ENCODE data around the gene ZKSCAN5.
"Not testable (repeated sequence)": the region's sequence is repeated elsewhere in the genome, so short reads cannot be mapped to it uniquely, and the experiment has no call there.

The ZKSCAN5 gene

GRCh38 chr7:99478464-99479440 lies 25.7 kb upstream of the ZKSCAN5 start:
- H3K36me3 Mint-ChIP-seq (ENCODE audit: low read depth) = peaks cover 21% of the 10 kb centered on the region
- H3K27ac Mint-ChIP-seq = peak overlapping the region; percentile 22
- DNase-seq = no peak
- no peaks in the 10 kb centered on the region for H3K9me3 Mint-ChIP-seq
- peaks cover 29% of the 10 kb centered on the region for H3K4me1 Mint-ChIP-seq
- ATAC-seq = peak; percentile 24
- H3K4me3 Mint-ChIP-seq = no peak overlapping the region
- no peaks in the 10 kb centered on the region for H3K27me3 Mint-ChIP-seq

- ATAC-seq (no peak), DNase-seq (no peak)
- Mint-ChIP-seq H3K4me1 (no peaks in the 10 kb centered on the region), H3K27me3 (no peaks in the 10 kb centered on the region), H3K4me3 (no peak overlapping the region), H3K27ac (no peak overlapping the region), H3K9me3 (no peaks in the 10 kb centered on the region), H3K36me3 (ENCODE audit: low read depth) (peaks cover 36% of the 10 kb centered on the region)
Measured at GRCh38 chr7:99485094-99485493, 19.4 kb upstream of the ZKSCAN5 start.

- H3K9me3 Mint-ChIP-seq = peaks cover 14% of the 10 kb centered on the region
- H3K27me3 Mint-ChIP-seq = no peaks in the 10 kb centered on the region
- no peak overlapping the region for H3K4me3 Mint-ChIP-seq
- peaks cover 50% of the 10 kb centered on the region for H3K36me3 Mint-ChIP-seq (ENCODE audit: low read depth)
- no peak overlapping the region for H3K27ac Mint-ChIP-seq
- DNase-seq = no peak
- no peaks in the 10 kb centered on the region for H3K4me1 Mint-ChIP-seq
- no peak for ATAC-seq
Measured at GRCh38 chr7:99489235-99489634, 15.2 kb upstream of the ZKSCAN5 start.

DNA sequence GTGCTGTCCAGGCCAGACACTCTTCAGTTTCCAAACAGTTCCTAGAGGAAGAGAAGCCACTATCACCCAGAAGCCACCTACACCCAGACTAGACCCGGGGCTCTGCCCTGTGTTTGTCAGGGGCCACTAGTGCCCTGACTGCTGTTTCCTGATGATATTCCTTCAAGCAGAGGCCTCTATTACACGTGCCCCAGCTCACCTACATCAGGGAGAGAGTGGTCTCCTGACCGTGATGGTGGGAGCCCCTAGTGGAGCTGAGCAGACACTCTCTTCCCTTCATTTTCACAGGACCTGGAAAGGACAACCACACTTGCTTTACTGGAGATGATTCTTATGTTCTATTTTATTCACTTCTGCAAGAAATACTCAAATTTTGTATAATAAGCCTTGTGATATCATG lies 13.6 kb upstream of the ZKSCAN5 start:
- Mint-ChIP-seq H3K9me3 (peaks cover 16% of the 10 kb centered on the region), H3K36me3 (ENCODE audit: low read depth) (peaks cover 60% of the 10 kb centered on the region)
- ATAC-seq = no peak

DNA sequence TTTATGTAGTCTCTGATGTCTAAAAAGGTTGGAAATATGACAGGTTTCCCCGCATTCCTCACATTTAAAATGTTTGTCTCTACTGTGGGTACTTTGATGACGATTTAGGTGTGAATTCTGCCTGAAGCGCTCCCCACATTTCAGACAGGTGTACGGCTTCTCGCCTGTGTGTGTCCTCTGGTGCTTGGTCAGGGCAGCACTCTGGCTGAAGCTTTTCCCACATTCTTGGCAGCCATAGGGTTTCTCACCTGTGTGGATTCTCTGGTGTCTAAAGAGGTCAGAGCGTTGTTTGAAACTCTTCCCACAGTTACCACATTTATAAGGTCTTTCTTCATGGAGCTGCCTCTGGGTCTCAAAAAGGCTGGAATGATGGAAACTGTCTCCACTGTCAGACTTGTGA lies 10.6 kb upstream of the ZKSCAN5 start:
- ATAC-seq (no peak), DNase-seq (no peak)
- Mint-ChIP-seq H3K27ac (no peak overlapping the region), H3K27me3 (no peaks in the 10 kb centered on the region), H3K9me3 (peaks cover 16% of the 10 kb centered on the region), H3K4me3 (no peak overlapping the region), H3K4me1 (peaks cover 15% of the 10 kb centered on the region), H3K36me3 (ENCODE audit: low read depth) (peaks cover 66% of the 10 kb centered on the region)

More for the DNA sequence above, 13.6 kb upstream of the ZKSCAN5 start:
- DNase-seq = no peak
- H3K4me3 Mint-ChIP-seq = no peak overlapping the region
- no peaks in the 10 kb centered on the region for H3K27me3 Mint-ChIP-seq
- H3K4me1 Mint-ChIP-seq = no peaks in the 10 kb centered on the region
- no peak overlapping the region for H3K27ac Mint-ChIP-seq

GRCh38 chr7:99497766-99498545 lies 6.5 kb upstream of the ZKSCAN5 start:
- peaks cover 52% of the 10 kb centered on the region for H3K36me3 Mint-ChIP-seq (ENCODE audit: low read depth)
- H3K4me3 Mint-ChIP-seq = peak overlapping the region; percentile 100
- no peaks in the 10 kb centered on the region for H3K27me3 Mint-ChIP-seq
- peak overlapping the region; percentile 73 for H3K27ac Mint-ChIP-seq
- peaks cover 17% of the 10 kb centered on the region for H3K9me3 Mint-ChIP-seq
- no peak for ATAC-seq
- no peak for DNase-seq
- H3K4me1 Mint-ChIP-seq = peaks cover 28% of the 10 kb centered on the region

DNA sequence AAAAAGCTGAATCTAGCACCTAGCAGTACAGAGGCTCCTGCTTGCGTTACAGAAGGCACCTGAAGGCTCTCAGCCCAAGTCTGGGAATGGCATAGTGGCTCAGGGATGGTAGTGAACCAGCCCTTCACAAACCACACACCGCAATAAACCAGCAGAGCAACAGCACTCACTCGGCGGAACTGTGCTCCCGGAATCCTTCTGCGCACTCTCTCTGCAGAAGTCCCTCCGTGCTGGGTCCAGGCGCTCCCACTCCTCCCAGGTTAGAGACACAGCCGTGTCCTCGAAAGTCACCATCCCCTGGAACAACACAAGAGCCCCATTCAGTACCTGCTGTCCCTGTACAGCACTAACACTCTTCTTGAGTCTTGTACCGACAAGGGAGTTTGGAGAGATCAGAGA lies 5.9 kb upstream of the ZKSCAN5 start:
- Mint-ChIP-seq H3K27ac (peak overlapping the region; percentile 80), H3K4me1 (peaks cover 30% of the 10 kb centered on the region), H3K9me3 (peaks cover 13% of the 10 kb centered on the region), H3K36me3 (ENCODE audit: low read depth) (peaks cover 46% of the 10 kb centered on the region), H3K4me3 (peak overlapping the region; percentile 100), H3K27me3 (no peaks in the 10 kb centered on the region)
- ATAC-seq (no peak), DNase-seq (no peak)

GRCh38 chr7:99499371-99499720 lies 5.1 kb upstream of the ZKSCAN5 start:
- Mint-ChIP-seq H3K4me3 (peak overlapping the region; percentile 100), H3K36me3 (ENCODE audit: low read depth) (peaks cover 38% of the 10 kb centered on the region), H3K27ac (peak overlapping the region; percentile 100), H3K4me1 (peaks cover 30% of the 10 kb centered on the region), H3K9me3 (peaks cover 5% of the 10 kb centered on the region), H3K27me3 (no peaks in the 10 kb centered on the region)
- ATAC-seq = no peak
- no peak for DNase-seq

- ATAC-seq (peak; percentile 60), DNase-seq (peak; percentile 90)
- Mint-ChIP-seq H3K27ac (peak within 1 kb of the TSS; percentile 100), H3K27me3 (no peaks in the 10 kb centered on the region), H3K36me3 (ENCODE audit: low read depth) (peaks cover 32% of the 10 kb centered on the region), H3K9me3 (peaks cover 4% of the 10 kb centered on the region), H3K4me3 (peak within 1 kb of the TSS; percentile 100), H3K4me1 (peaks cover 32% of the 10 kb centered on the region)
Measured at GRCh38 chr7:99499721-99500636, 4.5 kb upstream of the ZKSCAN5 start, which contains the start of gene ZNF394. ZNF394 (minus strand) TSS chr7:99500281; CDS start chr7:99500093, 188 bp downstream.

DNA sequence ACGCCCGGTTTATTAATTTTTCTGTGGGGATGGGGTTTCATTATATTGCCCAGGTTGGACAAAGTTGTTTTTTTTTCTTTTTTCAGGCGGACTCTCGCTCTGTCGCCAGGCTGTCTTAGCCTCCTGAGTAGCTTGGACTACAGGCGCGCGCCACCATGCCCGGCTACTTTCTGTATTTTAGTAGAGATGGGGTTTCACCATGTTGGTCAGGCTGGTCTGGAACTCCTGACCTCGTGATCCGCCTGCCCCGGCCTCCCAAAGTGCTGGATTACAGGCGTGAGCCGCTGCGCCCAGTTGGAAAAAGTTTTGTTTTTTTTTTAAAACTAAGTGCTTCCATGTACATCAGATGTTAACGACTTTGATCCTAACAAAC lies 3.8 kb upstream of the ZKSCAN5 start:
- Mint-ChIP-seq H3K4me1 (peaks cover 37% of the 10 kb centered on the region), H3K27me3 (no peaks in the 10 kb centered on the region), H3K9me3 (peaks cover 4% of the 10 kb centered on the region), H3K4me3 (peak overlapping the region; percentile 100), H3K27ac (peak overlapping the region; percentile 100), H3K36me3 (ENCODE audit: low read depth) (peaks cover 27% of the 10 kb centered on the region)
- ATAC-seq (no peak), DNase-seq (no peak)

GRCh38 chr7:99501236-99501635 lies 3.2 kb upstream of the ZKSCAN5 start:
- ATAC-seq, H3K9me3 Mint-ChIP-seq, H3K27me3 Mint-ChIP-seq, DNase-seq: not testable (repeated sequence)
- Mint-ChIP-seq H3K4me3 (peak overlapping the region; percentile 100), H3K4me1 (peaks cover 41% of the 10 kb centered on the region), H3K27ac (peak overlapping the region; percentile 100), H3K36me3 (ENCODE audit: low read depth) (peaks cover 23% of the 10 kb centered on the region)

DNA sequence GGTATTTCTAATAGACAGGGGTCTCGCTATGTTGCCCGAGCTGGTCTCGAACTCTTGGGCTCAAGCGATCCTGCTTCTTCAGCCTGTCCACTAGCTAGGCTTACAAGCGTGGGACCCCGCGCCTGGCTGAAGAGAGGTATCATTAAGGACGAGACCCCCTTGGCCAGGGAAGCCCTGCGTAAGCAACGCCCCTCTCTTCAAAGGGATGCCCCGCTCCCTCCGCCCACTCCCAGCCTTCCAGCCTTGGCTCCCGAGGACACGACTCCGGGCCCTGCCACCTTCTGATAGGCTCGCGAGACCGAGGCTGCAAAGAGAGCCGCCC lies 220 bp upstream of the ZKSCAN5 start:
- peaks cover 4% of the 10 kb centered on the region for H3K9me3 Mint-ChIP-seq
- no peaks in the 10 kb centered on the region for H3K27me3 Mint-ChIP-seq
- ATAC-seq (peak; percentile 87), DNase-seq (no peak)
- H3K27ac Mint-ChIP-seq = peak overlapping the region; percentile 97
- peak overlapping the region; percentile 97 for H3K4me3 Mint-ChIP-seq
- H3K4me1 Mint-ChIP-seq = peaks cover 35% of the 10 kb centered on the region
- H3K36me3 Mint-ChIP-seq (ENCODE audit: low read depth) = peaks cover 10% of the 10 kb centered on the region

DNA sequence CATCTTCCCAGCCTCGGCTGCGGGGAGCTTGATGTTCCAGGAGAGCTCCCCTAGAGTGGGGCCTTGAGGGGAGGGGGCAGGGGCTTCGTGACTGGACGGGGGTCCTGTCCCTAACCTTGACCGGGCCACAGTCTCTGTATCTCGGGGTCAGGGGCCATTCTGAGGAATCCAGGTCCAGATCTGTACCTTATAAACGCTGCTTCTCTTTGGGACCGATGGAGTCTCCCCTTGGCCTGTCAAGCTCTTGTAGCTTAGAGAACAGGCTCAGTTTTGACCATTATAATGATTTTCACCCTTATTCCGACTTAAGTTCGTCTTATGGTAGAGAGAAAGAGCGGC lies 831 bp downstream of the ZKSCAN5 start:
- no peak for ATAC-seq
- Mint-ChIP-seq H3K4me1 (peaks cover 32% of the 10 kb centered on the region), H3K9me3 (peaks cover 4% of the 10 kb centered on the region), H3K27ac (peak overlapping the region; percentile 97), H3K4me3 (peak overlapping the region; percentile 97), H3K36me3 (ENCODE audit: low read depth) (peaks cover 5% of the 10 kb centered on the region), H3K27me3 (no peaks in the 10 kb centered on the region)
- DNase-seq = no peak

DNA sequence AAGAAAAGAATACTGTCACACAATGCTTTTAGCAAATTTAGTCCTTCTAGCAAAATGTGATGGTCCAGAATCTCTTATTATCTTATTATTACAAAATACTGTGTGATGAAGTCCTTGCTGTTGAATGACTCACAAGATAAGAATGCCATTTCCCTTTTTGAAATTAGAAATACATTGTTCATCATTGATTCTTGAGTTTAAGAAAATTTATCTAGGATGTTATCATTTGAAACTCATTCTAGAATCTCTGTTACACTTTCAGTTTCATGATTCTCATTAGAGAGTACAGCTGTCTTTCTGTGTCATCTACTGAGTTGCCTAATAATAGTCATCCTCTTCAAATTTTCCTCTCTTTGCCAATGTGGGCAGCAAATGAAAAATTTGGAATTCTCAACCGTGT lies 9.6 kb downstream of the ZKSCAN5 start:
- Mint-ChIP-seq H3K4me3 (no peak overlapping the region), H3K9me3 (no peaks in the 10 kb centered on the region), H3K4me1 (peaks cover 6% of the 10 kb centered on the region), H3K27me3 (no peaks in the 10 kb centered on the region), H3K27ac (no peak overlapping the region), H3K36me3 (ENCODE audit: low read depth) (peaks cover 29% of the 10 kb centered on the region)
- DNase-seq (no peak), ATAC-seq (no peak)

All from activated naive CD8-positive, alpha-beta T cell treated with anti-CD3 and anti-CD28 coated beads, Interleukin-2, amount 50 U/mL, for 24 hours (primary cell).